Hepatocyte (in vitro differentiated cells): Measurements from ENCODE around the gene ABCA13. TPM values are rescaled to one million over a fixed set of nuclear protein-coding genes. Genes with fewer than 3 reads are reported as not detected.

ENCODE experiments used
- DNase-seq: peaks from one replicate; pipeline ENCODE4 v3.0.0-alpha.2; 2016; ENCODE audit warnings: low spot score
- H2AFZ ChIP-seq: fragments of 200-600 bp; sonication (generic); 2 replicates; pipeline ENCODE4 v1.6.0; 2016; ENCODE audit warnings: antibody characterized with exemption, mild to moderate bottlenecking
- H3K27ac ChIP-seq: fragments of 200-600 bp; sonication (generic); 2 replicates; pipeline ENCODE4 v1.5.1; 2016; ENCODE audit warnings: mild to moderate bottlenecking
- H3K27me3 ChIP-seq: fragments of 200-600 bp; sonication (generic); 2 replicates; pipeline ENCODE4 v1.6.1; 2016
- H3K36me3 ChIP-seq: fragments of 200-600 bp; sonication (generic); replicated peaks from 2 replicates; pipeline ENCODE4 v1.5.1; 2016; ENCODE audit warnings: low read depth; ENCODE audit not compliant: insufficient read depth
- H3K4me1 ChIP-seq: fragments of 200-600 bp; sonication (generic); 2 replicates; pipeline ENCODE4 v1.5.1; 2016; ENCODE audit warnings: mild to moderate bottlenecking, moderate library complexity; ENCODE audit not compliant: insufficient read depth
- H3K4me2 ChIP-seq: fragments of 200-600 bp; sonication (generic); 2 replicates; pipeline ENCODE4 v1.6.0; 2016
- H3K4me3 ChIP-seq: fragments of 200-600 bp; sonication (generic); 2 replicates; pipeline ENCODE4 v1.5.1; 2016; ENCODE audit warnings: mild to moderate bottlenecking
- H3K79me2 ChIP-seq: fragments of 200-600 bp; sonication (generic); 2 replicates; pipeline ENCODE4 v1.6.0; 2017; ENCODE audit warnings: mild to moderate bottlenecking
- H3K9me2 ChIP-seq: fragments of 200-600 bp; sonication (generic); replicated peaks from 2 replicates; pipeline ENCODE4 v1.6.0; 2017; ENCODE audit warnings: mild to moderate bottlenecking; ENCODE audit not compliant: insufficient read depth
- H3K9me3 ChIP-seq: fragments of 200-600 bp; sonication (generic); 2 replicates; pipeline ENCODE4 v1.5.1; 2016; ENCODE audit warnings: low read depth, mild to moderate bottlenecking
- H4K20me1 ChIP-seq: fragments of 200-600 bp; sonication (generic); 2 replicates; pipeline ENCODE4 v1.6.0; 2016; ENCODE audit warnings: mild to moderate bottlenecking; ENCODE audit not compliant: insufficient read depth, poor library complexity, severe bottlenecking
- CTCF ChIP-seq: fragments of 200-600 bp; sonication (generic); IDR thresholded peaks from 2 replicates; pipeline ENCODE4 v1.5.1; 2016; ENCODE audit warnings: antibody characterized with exemption, mild to moderate bottlenecking; ENCODE audit not compliant: poor library complexity
- EZH2 ChIP-seq: fragments of 200-600 bp; sonication (generic); IDR thresholded peaks from 2 replicates; pipeline ENCODE4 v1.6.1; 2016; ENCODE audit warnings: antibody characterized with exemption, mild to moderate bottlenecking, borderline replicate concordance
- EZH2phosphoT487 ChIP-seq: fragments of 200-600 bp; sonication (generic); IDR thresholded peaks from one replicate; pipeline ENCODE4 v1.6.1; 2018; ENCODE audit warnings: antibody characterized with exemption, mild to moderate bottlenecking, low read depth, moderate library complexity; ENCODE audit not compliant: unreplicated experiment, severe bottlenecking
- WGBS: methylation state at CpG from one replicate; pipeline ENCODE4 v1.1.6; 2016; ENCODE audit warnings: low lambda C conversion rate; ENCODE audit errors: missing lambda C conversion rate; 5-methylcytosine and 5-hydroxymethylcytosine counted together
- polyA plus RNA-seq: library from polyadenylated mRNA; unstranded; fragments of >200 nt; fragmentation: Nextera tagmentation; extraction: Ambion mirVana; gene quantifications from 2 replicates; pipeline ENCODE4 v1.2.1, GENCODE V29; 2016
- total RNA-seq: library from RNA; depleted of rRNA; stranded (reverse); fragments of >200 nt; gene quantifications from 2 replicates; pipeline ENCODE4 v1.2.3, GENCODE V29; 2014

The ABCA13 gene
- total and polyA plus RNA-seq, 2 experiments from 2014 or later = 0.57 to 2.0 TPM

GRCh38 chr7:48261696-48262095, 90.4 kb downstream of the ABCA13 start:
- Histone ChIP-seq H3K9me3 (no peaks in the 10 kb centered on the region), H3K4me1 (no peaks in the 10 kb centered on the region), H3K4me3 (no peak overlapping the region), H3K36me3 (no peaks in the 10 kb centered on the region), H3K27ac (no peak overlapping the region), H3K27me3 (no peaks in the 10 kb centered on the region), H2AFZ (no peak overlapping the region), H3K79me2 (no peaks in the 10 kb centered on the region), H4K20me1 (no peaks in the 10 kb centered on the region), H3K9me2 (no peaks in the 10 kb centered on the region), H3K4me2 (no peak overlapping the region)
- DNase-seq = no peak
- no peak for TF ChIP-seq EZH2
- no peak for TF ChIP-seq EZH2phosphoT487
- WGBS = 95% methylated on average over 2 of the region's 2 CpGs

GRCh38 chr7:48262606-48263310, 91.5 kb downstream of the ABCA13 start:
- Histone ChIP-seq H3K79me2 (no peaks in the 10 kb centered on the region), H3K4me1 (no peaks in the 10 kb centered on the region), H3K9me2 (no peaks in the 10 kb centered on the region), H3K9me3 (no peaks in the 10 kb centered on the region), H3K36me3 (no peaks in the 10 kb centered on the region), H3K27ac (no peak overlapping the region), H3K4me2 (no peak overlapping the region), H2AFZ (no peak overlapping the region), H3K4me3 (no peak overlapping the region), H4K20me1 (no peaks in the 10 kb centered on the region), H3K27me3 (no peaks in the 10 kb centered on the region)
- DNase-seq = no peak
- no peak for TF ChIP-seq EZH2
- 77% methylated on average over 1 of the region's 1 CpG for WGBS

- no peak overlapping the region for H3K4me2 ChIP-seq
- no peak for TF ChIP-seq EZH2phosphoT487
- TF ChIP-seq EZH2 = no peak
- no peak for TF ChIP-seq CTCF
- H4K20me1 ChIP-seq = no peaks in the 10 kb centered on the region
- 99% methylated on average over 2 of the region's 2 CpGs for WGBS
- no peaks in the 10 kb centered on the region for H3K9me3 ChIP-seq
- H3K36me3 ChIP-seq = no peaks in the 10 kb centered on the region
- H3K4me1 ChIP-seq = no peaks in the 10 kb centered on the region
- no peaks in the 10 kb centered on the region for H3K27me3 ChIP-seq
- H3K9me2 ChIP-seq = no peaks in the 10 kb centered on the region
- H3K4me3 ChIP-seq = no peak overlapping the region
- DNase-seq = no peak
- no peak overlapping the region for H3K27ac ChIP-seq
- no peaks in the 10 kb centered on the region for H3K79me2 ChIP-seq
- no peak overlapping the region for H2AFZ ChIP-seq
Observed at GRCh38 chr7:48263311-48263650, 92.0 kb downstream of the ABCA13 start.

GRCh38 chr7:48269066-48269465, 97.8 kb downstream of the ABCA13 start:
- Histone ChIP-seq H2AFZ (no peak overlapping the region), H3K4me2 (no peak overlapping the region), H3K27ac (no peak overlapping the region), H3K9me3 (no peaks in the 10 kb centered on the region), H4K20me1 (no peaks in the 10 kb centered on the region), H3K4me3 (no peak overlapping the region), H3K36me3 (no peaks in the 10 kb centered on the region), H3K27me3 (no peaks in the 10 kb centered on the region), H3K4me1 (no peaks in the 10 kb centered on the region), H3K9me2 (no peaks in the 10 kb centered on the region), H3K79me2 (no peaks in the 10 kb centered on the region)
- no peak for TF ChIP-seq EZH2phosphoT487
- TF ChIP-seq CTCF = no peak
- no peak for TF ChIP-seq EZH2
- 90% methylated on average over 1 of the region's 1 CpG for WGBS
- no peak for DNase-seq
